NB4 (cell line): ENCODE measurements around the gene MAN1A1.

Experiments
- CTCF ChIP-seq: IDR thresholded peaks from one replicate; pipeline ENCODE4 v1.5.1; 2012; ENCODE audit warnings: low read depth, low read length
- MAX ChIP-seq: IDR thresholded peaks from 2 replicates; pipeline ENCODE4 v1.6.1; 2011; ENCODE audit warnings: low read depth, low read length
- MYC ChIP-seq: IDR thresholded peaks from 2 replicates; pipeline ENCODE4 v1.6.1; 2011; ENCODE audit warnings: low read depth, low read length
- POLR2A ChIP-seq: IDR thresholded peaks from 2 replicates; pipeline ENCODE4 v1.6.1; 2011; ENCODE audit warnings: mild to moderate bottlenecking; ENCODE audit not compliant: insufficient read length; ENCODE audit errors: extremely low read depth

- TF ChIP-seq CTCF = no peak
- no peak for TF ChIP-seq POLR2A
- no peak for TF ChIP-seq MAX
- TF ChIP-seq MYC = no peak
Measured at GRCh38 chr6:119334535-119335264, 14.9 kb downstream of the MAN1A1 start.
